Sigmoid colon (tissue), 4 donors: ENCODE data around the gene GABRB1.

Experiments
- CTCF ChIP-seq, 4 experiments: fragments of 450-650 bp in 3 of 4; fragments of 200-600 bp in 1 of 4; IDR thresholded peaks; one replicate each; pipeline ENCODE4 v1.5.1; 2016 to 2019; ENCODE audit warnings: antibody characterized with exemption in 4 of 4, mild to moderate bottlenecking in 3 of 4, moderate library complexity in 2 of 4
- POLR2A ChIP-seq, 2 donors: fragments of 450-650 bp; IDR thresholded peaks; one replicate each; pipeline ENCODE4 v1.6.1; 2016; ENCODE audit warnings: antibody characterized with exemption in 2 of 2, mild to moderate bottlenecking in 2 of 2, moderate library complexity in 2 of 2
- POLR2AphosphoS5 ChIP-seq, 4 donors: sonication (generic); formaldehyde crosslinking; IDR thresholded peaks; one replicate each; pipeline ENCODE4 v1.6.1; 2017; ENCODE audit warnings: antibody characterized with exemption in 4 of 4

- TF ChIP-seq POLR2A (IDR thresholded peaks at IDR 0.05) (no peak), CTCF (IDR thresholded peaks at IDR 0.05) (no peak), POLR2AphosphoS5 (IDR thresholded peaks at IDR 0.05) (no peak)
Observed at GRCh38 chr4:47185761-47186160, 154.4 kb downstream of the GABRB1 start.
